GM12878 (cell line): ENCODE data around the gene IFT27. TPM values are rescaled to one million over a fixed set of nuclear protein-coding genes. Genes with fewer than 3 reads are reported as not detected.

Experiments
- ATAC-seq: fragments of 200-7000 bp; cut with Tn5 transposase; 3 replicates; pipeline ENCODE4 v1.9.1; 2020; ENCODE audit warnings: mild to moderate bottlenecking, moderate library complexity
- BruUV-seq: library from RNA; stranded (reverse); fragments of 400-500 nt; replicated peaks from 2 replicates; lab custom pipeline; 2021; lab: Mats Ljungman, UMichigan
- CTCF ChIA-PET: fragments of 300-600 bp; sonication (Branson Sonifier 250); formaldehyde crosslinking; extraction: SDS; loops from one replicate; lab custom pipeline; 2021; ENCODE audit warnings: inconsistent platforms; lab: Yijun Ruan, JAX
- POLR2A ChIA-PET: fragments of 350-600 bp; formaldehyde crosslinking; extraction: SDS; loops from one replicate; lab custom pipeline; 2021; ENCODE audit warnings: inconsistent platforms; lab: Charles Lee
- RAD21 ChIA-PET: fragments of 300-600 bp; sonication (Branson Sonifier 250); formaldehyde crosslinking; loops from one replicate; lab custom pipeline; 2023; ENCODE audit warnings: antibody characterized with exemption; ENCODE audit not compliant: unreplicated experiment; lab: Charles Lee
- SMC1A ChIA-PET: fragments of 300-600 bp; sonication (Branson Sonifier 250); formaldehyde crosslinking; loops from one replicate; lab custom pipeline; 2023; ENCODE audit not compliant: unreplicated experiment, uncharacterized antibody; lab: Charles Lee
- DNase-seq: peaks from one replicate; pipeline ENCODE4 v3.0.0-alpha.2; 2011; ENCODE audit warnings: low read depth, low spot score
- FAIRE-seq: peaks from 3 replicates; lab custom pipeline; 2011; peaks lifted over from hg19 to GRCh38; lab: Jason Lieb, UNC
- H2AFZ ChIP-seq: 2 replicates; pipeline ENCODE4 v1.6.0; 2011; ENCODE audit warnings: low read depth, low read length, control low read depth; ENCODE audit not compliant: control insufficient read depth
- H3K27ac ChIP-seq: 2 replicates; pipeline ENCODE4 v1.5.1; 2011; ENCODE audit warnings: control low read depth; ENCODE audit not compliant: control insufficient read depth, insufficient read depth
- H3K27me3 ChIP-seq, 2 experiments: replicated peaks in 1 of 2; 2 replicates each; pipeline versions ENCODE4 v1.6.0 to v1.6.1; 2011; ENCODE audit warnings: low read length in 1 of 2; ENCODE audit not compliant: control insufficient read depth in 2 of 2, insufficient read depth in 2 of 2
- H3K36me3 ChIP-seq, 2 experiments: 2 replicates each; pipeline ENCODE4 v1.5.1; 2011; ENCODE audit warnings: low read length in 1 of 2; ENCODE audit not compliant: control insufficient read depth in 2 of 2, insufficient read depth in 2 of 2
- H3K4me1 ChIP-seq: 2 replicates; pipeline ENCODE4 v1.6.1; 2011; ENCODE audit warnings: mild to moderate bottlenecking, low read length, moderate library complexity, mixed read lengths; ENCODE audit not compliant: control insufficient read depth, insufficient read depth
- H3K4me2 ChIP-seq: 2 replicates; pipeline ENCODE4 v1.6.0; 2011; ENCODE audit warnings: control low read depth; ENCODE audit not compliant: control insufficient read depth, insufficient read depth
- H3K4me3 ChIP-seq: fragments of 200-600 bp; sonication (generic); 2 replicates; pipeline ENCODE4 v1.5.1; 2016
- H3K79me2 ChIP-seq: 2 replicates; pipeline ENCODE4 v1.6.0; 2011; ENCODE audit warnings: low read length; ENCODE audit not compliant: control insufficient read depth, insufficient read depth
- H3K9ac ChIP-seq: 2 replicates; pipeline ENCODE4 v1.8.0; 2011; ENCODE audit warnings: low read length, control low read depth, mixed read lengths; ENCODE audit not compliant: control insufficient read depth, insufficient read depth
- H3K9me3 ChIP-seq: replicated peaks from 3 replicates; pipeline ENCODE4 v1.5.1; 2011; ENCODE audit warnings: mild to moderate bottlenecking, low read length; ENCODE audit not compliant: control insufficient read depth, insufficient read depth
- H4K20me1 ChIP-seq: 2 replicates; pipeline ENCODE4 v1.6.0; 2011; ENCODE audit not compliant: control insufficient read depth, insufficient read depth
- BHLHE40 ChIP-seq, 2 experiments: fragments of 450-650 bp in 1 of 2; IDR thresholded peaks; 2 replicates each; pipeline ENCODE4 v1.6.1; 2011 to 2017; ENCODE audit warnings: low read depth in 2 of 2, borderline replicate concordance in 1 of 2, improper control_type of control experiment in 1 of 2, low read length in 1 of 2, mild to moderate bottlenecking in 1 of 2
- CBX3 ChIP-seq: fragments of 200-600 bp; sonication (generic); IDR thresholded peaks from 2 replicates; pipeline ENCODE4 v1.6.1; 2016; ENCODE audit warnings: low read depth, borderline replicate concordance
- CEBPB ChIP-seq, 2 experiments: fragments of 150-350 bp in 1 of 2; IDR thresholded peaks; 2 replicates each; pipeline ENCODE4 v1.6.1; 2012 to 2014; ENCODE audit warnings: low read depth in 2 of 2, low read length in 2 of 2, borderline replicate concordance in 1 of 2, inconsistent platforms in 1 of 2
- CHD2 ChIP-seq: IDR thresholded peaks from 2 replicates; pipeline ENCODE4 v1.6.1; 2011; ENCODE audit warnings: low read depth, low read length, improper control_type of control experiment, borderline replicate concordance
- FOXM1 ChIP-seq: IDR thresholded peaks from 2 replicates; pipeline ENCODE4 v1.6.1; 2012; ENCODE audit warnings: low read depth, mild to moderate bottlenecking, inconsistent platforms, low read length, moderate library complexity
- MEF2A ChIP-seq: IDR thresholded peaks from 2 replicates; pipeline ENCODE4 v1.6.1; 2011; ENCODE audit warnings: low read depth, mild to moderate bottlenecking, low read length, moderate library complexity; ENCODE audit not compliant: insufficient read depth
- NBN ChIP-seq: fragments of 450-650 bp; IDR thresholded peaks from 2 replicates; pipeline ENCODE4 v1.6.1; 2016
- POU2F2 ChIP-seq: IDR thresholded peaks from 3 replicates; pipeline ENCODE4 v1.6.1; 2011; ENCODE audit warnings: low read depth, mild to moderate bottlenecking, low read length, borderline replicate concordance
- PRDM15 ChIP-seq: fragments of 450-650 bp; formaldehyde crosslinking; IDR thresholded peaks from 2 replicates; pipeline ENCODE4 v1.4.0; 2020; ENCODE audit warnings: mild to moderate bottlenecking, moderate library complexity
- RUNX3 ChIP-seq: IDR thresholded peaks from 2 replicates; pipeline ENCODE4 v1.6.1; 2012; ENCODE audit warnings: low read length, inconsistent platforms
- SKIL ChIP-seq: fragments of 450-650 bp; IDR thresholded peaks from 2 replicates; pipeline ENCODE4 v1.6.1; 2017; ENCODE audit warnings: mild to moderate bottlenecking, low read depth, inconsistent platforms; ENCODE audit not compliant: poor library complexity, severe bottlenecking
- STAT1 ChIP-seq: fragments of 450-650 bp; conservative IDR thresholded peaks from 2 replicates; pipeline ENCODE4 v1.6.1; 2014; ENCODE audit warnings: antibody characterized with exemption, mild to moderate bottlenecking
- WGBS: methylation state at CpG from one replicate; pipeline ENCODE4 v1.1.6; 2016; ENCODE audit warnings: low lambda C conversion rate; ENCODE audit not compliant: insufficient replicate concordance, insufficient coverage; ENCODE audit errors: missing lambda C conversion rate; 5-methylcytosine and 5-hydroxymethylcytosine counted together
- in situ Hi-C: fragments of 300-500 bp; cut with MboI; formaldehyde crosslinking; loops from 9 replicates; pipeline ENCODE4 v1.14.3; 2018; ENCODE audit warnings: mixed read lengths
- intact Hi-C: fragments of 100-400 bp; cut with micrococcal nuclease; formaldehyde crosslinking; loops from one replicate; pipeline ENCODE4 v1.14.2; 2022; ENCODE audit not compliant: unreplicated experiment
- polyA plus RNA-seq, 11 experiments: library from polyadenylated mRNA; depleted of rRNA in 4 of 11; unstranded in 6 of 11; stranded (reverse) in 5 of 11; fragments of >200 nt; fragmentation: Nextera tagmentation in 4 of 11; fragmentation: Illumina TruSeq in 1 of 11; extraction: Ambion mirVana in 4 of 11; extraction: Trizol in 1 of 11; gene quantifications; 1 replicate in 1 of 11; 2 replicates in 10 of 11; pipeline versions ENCODE4 v1.2.1 to v1.2.3, GENCODE V29; 2011 to 2016; ENCODE audit warnings: inconsistent platforms in 2 of 11, missing spikeins in 2 of 11, low read depth in 1 of 11
- total RNA-seq, 4 experiments: library from RNA; depleted of rRNA in 3 of 4; stranded (reverse); fragments of >200 nt in 3 of 4; fragmentation: Illumina TruSeq in 1 of 4; extraction: Trizol in 1 of 4; gene quantifications; 2 replicates each; pipeline versions ENCODE4 v1.2.1 to v1.2.3, GENCODE V29; 2013 to 2021
- TF ChIP-seq, protein P1 (sequence below): IDR thresholded peaks from 2 replicates; pipeline ENCODE4 v1.6.1; 2012; ENCODE audit warnings: low read length, inconsistent platforms

IFT27 gene
- total and polyA plus RNA-seq, 10 of the 15 experiments (the other 5 are each of a cell fraction or from before 2014, with no cell fraction given): 2.7 to 32.5 (median 10.2) TPM

- Histone ChIP-seq H4K20me1 (0 out of 2 replicates have a peak, but pooled peaks cover 3% of the 10 kb centered on the region), H2AFZ (no peak overlapping the region), H3K4me2 (no peak overlapping the region), H3K27me3 (no peaks in the 10 kb centered on the region; a peak in 1 of 4 replicates), H3K4me1 (no peaks in the 10 kb centered on the region), H3K36me3 (no peaks in the 10 kb centered on the region; a peak in 1 of 4 replicates), H3K9ac (no peak overlapping the region), H3K79me2 (no peaks in the 10 kb centered on the region), H3K4me3 (no peak overlapping the region), H3K9me3 (no peaks in the 10 kb centered on the region), H3K27ac (no peak overlapping the region)
- no TSS peak for BruUV-seq
- ATAC-seq (no peak), FAIRE-seq (no peak), DNase-seq (no peak)
- intact Hi-C loops: no loop called here
- POLR2A ChIA-PET: no interaction called here
- 69% methylated on average over 10 of the region's 10 CpGs for WGBS
- RAD21 ChIA-PET: no interaction called here
- in situ Hi-C loops: no loop called here
- SMC1A ChIA-PET: interaction anchor here (1.5 kb wide), 1 partner anchor 9 kb away, joined by 4 read pairs; no protein-coding TSS in a partner anchor
- CTCF ChIA-PET: interaction anchor here (2.5 kb wide), 1 partner anchor 14 kb away, joined by 8 read pairs; no protein-coding TSS in a partner anchor
- TF ChIP-seq BHLHE40 (IDR thresholded peaks at IDR 0.05; ENCODE audit: borderline replicate concordance in 1 of 2, low read depth in 2 of 2, low read length in 1 of 2) (no peak), CBX3 (no peak), NBN (no peak), RUNX3 (no peak), SKIL (no peak), STAT1 (no peak), POU2F2 (no peak), CHD2 (no peak), CEBPB (IDR thresholded peaks at IDR 0.05; ENCODE audit: borderline replicate concordance in 1 of 2, low read depth in 2 of 2, low read length in 2 of 2) (no peak), MEF2A (no peak), FOXM1 (no peak), PRDM15 (CRISPR knock-in tag) (no peak)
- TF ChIP-seq, protein P1, sequence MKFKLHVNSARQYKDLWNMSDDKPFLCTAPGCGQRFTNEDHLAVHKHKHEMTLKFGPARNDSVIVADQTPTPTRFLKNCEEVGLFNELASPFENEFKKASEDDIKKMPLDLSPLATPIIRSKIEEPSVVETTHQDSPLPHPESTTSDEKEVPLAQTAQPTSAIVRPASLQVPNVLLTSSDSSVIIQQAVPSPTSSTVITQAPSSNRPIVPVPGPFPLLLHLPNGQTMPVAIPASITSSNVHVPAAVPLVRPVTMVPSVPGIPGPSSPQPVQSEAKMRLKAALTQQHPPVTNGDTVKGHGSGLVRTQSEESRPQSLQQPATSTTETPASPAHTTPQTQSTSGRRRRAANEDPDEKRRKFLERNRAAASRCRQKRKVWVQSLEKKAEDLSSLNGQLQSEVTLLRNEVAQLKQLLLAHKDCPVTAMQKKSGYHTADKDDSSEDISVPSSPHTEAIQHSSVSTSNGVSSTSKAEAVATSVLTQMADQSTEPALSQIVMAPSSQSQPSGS: no peak
These were observed 8.7 kb downstream of the IFT27 start for GRCh38 chr22:36767035-36767775.
